ENCODE measurements around the gene KRTAP4-2.
"Not testable (repeated sequence)": the region's sequence is repeated elsewhere in the genome, so short reads cannot be mapped to it uniquely, and the experiment has no call there.

DNA sequence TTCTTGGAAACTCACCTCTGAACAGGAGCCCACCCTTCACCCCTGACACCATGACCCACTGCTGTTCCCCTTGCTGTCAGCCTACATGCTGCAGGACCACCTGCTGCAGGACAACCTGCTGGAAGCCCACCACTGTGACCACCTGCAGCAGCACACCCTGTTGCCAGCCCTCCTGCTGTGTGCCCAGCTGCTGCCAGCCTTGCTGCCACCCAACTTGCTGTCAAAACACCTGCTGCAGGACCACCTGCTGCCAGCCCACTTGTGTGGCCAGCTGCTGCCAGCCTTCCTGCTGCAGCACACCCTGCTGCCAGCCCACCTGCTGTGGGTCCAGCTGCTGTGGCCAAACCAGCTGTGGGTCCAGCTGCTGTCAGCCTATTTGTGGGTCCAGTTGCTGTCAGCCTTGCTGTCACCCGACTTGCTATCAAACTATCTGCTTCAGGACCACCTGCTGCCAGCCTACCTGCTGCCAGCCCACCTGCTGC, 11.9 kb upstream of the KRTAP4-2 start, which contains the start of gene KRTAP9-1:
- not testable (repeated sequence) for TF ChIP-seq NR3C1 (CRISPR knock-in tag; IDR thresholded peaks at IDR 0.05); SCMH1 (CRISPR knock-in tag; IDR thresholded peaks at IDR 0.05; ENCODE audit: borderline replicate concordance); POLR2A (IDR thresholded peaks at IDR 0.05; ENCODE audit: insufficient read depth in 1 of 2, low read depth in 2 of 2, low read length in 2 of 2); CHD2 (IDR thresholded peaks at IDR 0.05; ENCODE audit: low read depth, low read length); HNF4G (IDR thresholded peaks at IDR 0.05; ENCODE audit: borderline replicate concordance, low read depth, low read length); HNF4G (CRISPR knock-in tag; IDR thresholded peaks at IDR 0.05; ENCODE audit: borderline replicate concordance, low read depth); MYC (CRISPR knock-in tag; IDR thresholded peaks at IDR 0.05; ENCODE audit: borderline replicate concordance); ZSCAN12 (CRISPR knock-in tag; IDR thresholded peaks at IDR 0.05); TP53 (CRISPR knock-in tag; conservative IDR thresholded peaks at IDR 0.05); ETV5 (CRISPR knock-in tag; IDR thresholded peaks at IDR 0.05; ENCODE audit: borderline replicate concordance); KDM1A (CRISPR knock-in tag; IDR thresholded peaks at IDR 0.05)
- TF ChIP-seq, protein P1, sequence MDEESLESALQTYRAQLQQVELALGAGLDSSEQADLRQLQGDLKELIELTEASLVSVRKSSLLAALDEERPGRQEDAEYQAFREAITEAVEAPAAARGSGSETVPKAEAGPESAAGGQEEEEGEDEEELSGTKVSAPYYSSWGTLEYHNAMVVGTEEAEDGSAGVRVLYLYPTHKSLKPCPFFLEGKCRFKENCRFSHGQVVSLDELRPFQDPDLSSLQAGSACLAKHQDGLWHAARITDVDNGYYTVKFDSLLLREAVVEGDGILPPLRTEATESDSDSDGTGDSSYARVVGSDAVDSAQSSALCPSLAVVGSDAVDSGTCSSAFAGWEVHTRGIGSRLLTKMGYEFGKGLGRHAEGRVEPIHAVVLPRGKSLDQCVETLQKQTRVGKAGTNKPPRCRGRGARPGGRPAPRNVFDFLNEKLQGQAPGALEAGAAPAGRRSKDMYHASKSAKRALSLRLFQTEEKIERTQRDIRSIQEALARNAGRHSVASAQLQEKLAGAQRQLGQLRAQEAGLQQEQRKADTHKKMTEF (CRISPR knock-in tag; IDR thresholded peaks at IDR 0.05), result not testable (repeated sequence)
- TF ChIP-seq, protein P2, sequence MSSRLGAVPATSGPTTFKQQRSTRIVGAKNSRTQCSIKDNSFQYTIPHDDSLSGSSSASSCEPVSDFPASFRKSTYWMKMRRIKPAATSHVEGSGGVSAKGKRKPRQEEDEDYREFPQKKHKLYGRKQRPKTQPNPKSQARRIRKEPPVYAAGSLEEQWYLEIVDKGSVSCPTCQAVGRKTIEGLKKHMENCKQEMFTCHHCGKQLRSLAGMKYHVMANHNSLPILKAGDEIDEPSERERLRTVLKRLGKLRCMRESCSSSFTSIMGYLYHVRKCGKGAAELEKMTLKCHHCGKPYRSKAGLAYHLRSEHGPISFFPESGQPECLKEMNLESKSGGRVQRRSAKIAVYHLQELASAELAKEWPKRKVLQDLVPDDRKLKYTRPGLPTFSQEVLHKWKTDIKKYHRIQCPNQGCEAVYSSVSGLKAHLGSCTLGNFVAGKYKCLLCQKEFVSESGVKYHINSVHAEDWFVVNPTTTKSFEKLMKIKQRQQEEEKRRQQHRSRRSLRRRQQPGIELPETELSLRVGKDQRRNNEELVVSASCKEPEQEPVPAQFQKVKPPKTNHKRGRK (CRISPR knock-in tag; IDR thresholded peaks at IDR 0.05), result not testable (repeated sequence)

Data from HepG2 (cell line).